ENCODE measurements around the gene PRAMEF14.
"Not testable (repeated sequence)": the region's sequence is repeated elsewhere in the genome, so short reads cannot be mapped to it uniquely, and the experiment has no call there.

Gene PRAMEF14

GRCh38 chr1:13303239-13303638 is 43.7 kb downstream of the PRAMEF14 start, which contains the start of gene PRAMEF33:
TSS of gene PRAMEF33 (plus strand) at chr1:13303539. CDS start at chr1:13305955, 2,416 bp downstream.
- H3K4me2 ChIP-seq (ENCODE audit: insufficient read depth, low read length, poor library complexity, severe bottlenecking); H2BK120ac ChIP-seq (ENCODE audit: low read depth, low read length); H3K4me1 ChIP-seq (ENCODE audit: control insufficient read depth in 2 of 2, insufficient read depth in 1 of 2, low read depth in 1 of 2, low read length in 2 of 2); H2BK15ac ChIP-seq (ENCODE audit: low read length); H3K36me3 ChIP-seq (replicated peaks in 1 of 2; ENCODE audit: control insufficient read depth in 2 of 2, insufficient read depth in 2 of 2, low read length in 2 of 2); H2AK5ac ChIP-seq (ENCODE audit: low read depth, low read length); H2BK12ac ChIP-seq (ENCODE audit: low read length); H3K18ac ChIP-seq (ENCODE audit: low read length); H3K27me3 ChIP-seq (ENCODE audit: control insufficient read depth in 3 of 3, insufficient read depth in 3 of 3, low read depth in 1 of 3, low read length in 3 of 3); H2AFZ ChIP-seq (ENCODE audit: low read length); H4K8ac ChIP-seq (ENCODE audit: low read depth, low read length); H3K79me1 ChIP-seq (ENCODE audit: low read depth, low read length); H3K9ac ChIP-seq (ENCODE audit: low read depth, low read length, poor library complexity); H3K4ac ChIP-seq (ENCODE audit: low read length); H3K9me3 ChIP-seq (replicated peaks in 1 of 2; ENCODE audit: control insufficient read depth in 2 of 2, insufficient read depth in 1 of 2, low read depth in 1 of 2, low read length in 2 of 2); DNase-seq (ENCODE audit: low spot score); H3K23ac ChIP-seq (ENCODE audit: low read depth, low read length, poor library complexity); H3K14ac ChIP-seq (ENCODE audit: low read length); H4K91ac ChIP-seq (ENCODE audit: low read depth, low read length, poor library complexity); H2BK5ac ChIP-seq (ENCODE audit: low read length); H3K27ac ChIP-seq (replicated peaks; ENCODE audit: low read length); H3K4me3 ChIP-seq (ENCODE audit: low read length in 2 of 2): not testable (repeated sequence)
- WGBS, 2 donors (ENCODE audit: extremely low coverage in 2 of 2, insufficient read length in 2 of 2, insufficient replicate concordance in 1 of 2): no CpG with 5 or more reads among the region's 1 CpG

DNA sequence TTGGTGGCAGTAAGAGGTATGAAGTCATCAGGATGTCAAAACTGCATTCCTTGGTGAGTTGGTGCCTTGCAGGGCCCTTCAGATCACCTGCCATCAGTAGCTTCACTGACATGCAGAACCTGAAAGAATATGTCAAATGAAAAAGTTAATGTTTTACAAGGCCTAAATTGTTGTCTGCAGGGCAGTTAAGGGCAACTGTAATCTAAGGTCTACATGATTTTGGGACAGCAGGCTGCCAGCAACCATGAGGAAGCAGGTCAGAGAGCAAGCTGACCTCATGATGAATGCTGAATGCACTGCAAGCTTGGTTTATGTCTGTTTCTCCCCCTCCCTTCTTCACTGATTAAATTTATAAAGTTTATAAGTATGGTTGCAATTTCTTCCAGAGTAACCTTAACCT is 44.7 kb downstream of the PRAMEF14 start:
- not testable (repeated sequence) for H3K4me2 ChIP-seq (ENCODE audit: insufficient read depth, low read length, poor library complexity, severe bottlenecking); H3K9ac ChIP-seq (ENCODE audit: low read depth, low read length, poor library complexity); H3K4me1 ChIP-seq (ENCODE audit: control insufficient read depth in 2 of 2, insufficient read depth in 1 of 2, low read depth in 1 of 2, low read length in 2 of 2); H4K8ac ChIP-seq (ENCODE audit: low read depth, low read length); H2BK120ac ChIP-seq (ENCODE audit: low read depth, low read length); H3K4me3 ChIP-seq (ENCODE audit: low read length in 2 of 2); H2BK12ac ChIP-seq (ENCODE audit: low read length); H2AFZ ChIP-seq (ENCODE audit: low read length); H3K9me3 ChIP-seq (replicated peaks in 1 of 2; ENCODE audit: control insufficient read depth in 2 of 2, insufficient read depth in 1 of 2, low read depth in 1 of 2, low read length in 2 of 2); H3K79me1 ChIP-seq (ENCODE audit: low read depth, low read length); H3K36me3 ChIP-seq (replicated peaks in 1 of 2; ENCODE audit: control insufficient read depth in 2 of 2, insufficient read depth in 2 of 2, low read length in 2 of 2); H3K18ac ChIP-seq (ENCODE audit: low read length); H3K4ac ChIP-seq (ENCODE audit: low read length); H2BK15ac ChIP-seq (ENCODE audit: low read length); H2AK5ac ChIP-seq (ENCODE audit: low read depth, low read length); H3K27me3 ChIP-seq (ENCODE audit: control insufficient read depth in 3 of 3, insufficient read depth in 3 of 3, low read depth in 1 of 3, low read length in 3 of 3); H3K14ac ChIP-seq (ENCODE audit: low read length); H3K27ac ChIP-seq (replicated peaks; ENCODE audit: low read length); H3K23ac ChIP-seq (ENCODE audit: low read depth, low read length, poor library complexity); H4K91ac ChIP-seq (ENCODE audit: low read depth, low read length, poor library complexity); H2BK5ac ChIP-seq (ENCODE audit: low read length); DNase-seq (ENCODE audit: low spot score)

- not testable (repeated sequence) for H4K91ac ChIP-seq (ENCODE audit: low read depth, low read length, poor library complexity); H2BK120ac ChIP-seq (ENCODE audit: low read depth, low read length); H3K9me3 ChIP-seq (replicated peaks in 1 of 2; ENCODE audit: control insufficient read depth in 2 of 2, insufficient read depth in 1 of 2, low read depth in 1 of 2, low read length in 2 of 2); H3K27ac ChIP-seq (replicated peaks; ENCODE audit: low read length); H3K14ac ChIP-seq (ENCODE audit: low read length); H3K23ac ChIP-seq (ENCODE audit: low read depth, low read length, poor library complexity); H3K4ac ChIP-seq (ENCODE audit: low read length); H2BK15ac ChIP-seq (ENCODE audit: low read length); H2BK5ac ChIP-seq (ENCODE audit: low read length); H3K9ac ChIP-seq (ENCODE audit: low read depth, low read length, poor library complexity); H3K4me1 ChIP-seq (ENCODE audit: control insufficient read depth in 2 of 2, insufficient read depth in 1 of 2, low read depth in 1 of 2, low read length in 2 of 2); H3K27me3 ChIP-seq (ENCODE audit: control insufficient read depth in 3 of 3, insufficient read depth in 3 of 3, low read depth in 1 of 3, low read length in 3 of 3); H3K4me3 ChIP-seq (ENCODE audit: low read length in 2 of 2); H2BK12ac ChIP-seq (ENCODE audit: low read length); DNase-seq (ENCODE audit: low spot score); H3K79me1 ChIP-seq (ENCODE audit: low read depth, low read length); H3K36me3 ChIP-seq (replicated peaks in 1 of 2; ENCODE audit: control insufficient read depth in 2 of 2, insufficient read depth in 2 of 2, low read length in 2 of 2); H2AFZ ChIP-seq (ENCODE audit: low read length); H2AK5ac ChIP-seq (ENCODE audit: low read depth, low read length); H3K18ac ChIP-seq (ENCODE audit: low read length); H4K8ac ChIP-seq (ENCODE audit: low read depth, low read length); H3K4me2 ChIP-seq (ENCODE audit: insufficient read depth, low read length, poor library complexity, severe bottlenecking)
- WGBS, 2 donors (ENCODE audit: extremely low coverage in 2 of 2, insufficient read length in 2 of 2, insufficient replicate concordance in 1 of 2): no CpG with 5 or more reads among the region's 27 CpGs
Measured at GRCh38 chr1:13298699-13299098, 48.2 kb downstream of the PRAMEF14 start.

GRCh38 chr1:13297216-13297931 is 49.6 kb downstream of the PRAMEF14 start:
- not testable (repeated sequence) for H3K9me3 ChIP-seq (replicated peaks in 1 of 2; ENCODE audit: control insufficient read depth in 2 of 2, insufficient read depth in 1 of 2, low read depth in 1 of 2, low read length in 2 of 2); H3K23ac ChIP-seq (ENCODE audit: low read depth, low read length, poor library complexity); H3K18ac ChIP-seq (ENCODE audit: low read length); H2BK15ac ChIP-seq (ENCODE audit: low read length); H2BK5ac ChIP-seq (ENCODE audit: low read length); H3K4ac ChIP-seq (ENCODE audit: low read length); H2AK5ac ChIP-seq (ENCODE audit: low read depth, low read length); H2BK120ac ChIP-seq (ENCODE audit: low read depth, low read length); H3K4me2 ChIP-seq (ENCODE audit: insufficient read depth, low read length, poor library complexity, severe bottlenecking); H3K4me1 ChIP-seq (ENCODE audit: control insufficient read depth in 2 of 2, insufficient read depth in 1 of 2, low read depth in 1 of 2, low read length in 2 of 2); DNase-seq (ENCODE audit: low spot score); H3K79me1 ChIP-seq (ENCODE audit: low read depth, low read length); H2AFZ ChIP-seq (ENCODE audit: low read length); H4K8ac ChIP-seq (ENCODE audit: low read depth, low read length); H3K14ac ChIP-seq (ENCODE audit: low read length); H4K91ac ChIP-seq (ENCODE audit: low read depth, low read length, poor library complexity); H2BK12ac ChIP-seq (ENCODE audit: low read length); H3K27ac ChIP-seq (replicated peaks; ENCODE audit: low read length); H3K9ac ChIP-seq (ENCODE audit: low read depth, low read length, poor library complexity); H3K4me3 ChIP-seq (ENCODE audit: low read length in 2 of 2); H3K27me3 ChIP-seq (ENCODE audit: control insufficient read depth in 3 of 3, insufficient read depth in 3 of 3, low read depth in 1 of 3, low read length in 3 of 3); H3K36me3 ChIP-seq (replicated peaks in 1 of 2; ENCODE audit: control insufficient read depth in 2 of 2, insufficient read depth in 2 of 2, low read length in 2 of 2)
- no CpG with 5 or more reads among the region's 5 CpGs for WGBS, 2 donors (ENCODE audit: extremely low coverage in 2 of 2, insufficient read length in 2 of 2, insufficient replicate concordance in 1 of 2)
